DND-41 (cell line): ENCODE data around the gene NFKBIE.

Experiments
- ATAC-seq: fragments of 200-7000 bp; cut with Tn5 transposase; 3 replicates; pipeline ENCODE4 v1.9.1; 2021; ENCODE audit warnings: low read depth; ENCODE audit not compliant: insufficient read depth
- DNase-seq: peaks from one replicate; pipeline ENCODE4 v3.0.0-alpha.2; 2020
- H2AFZ ChIP-seq: 2 replicates; pipeline ENCODE4 v1.6.0; 2012; ENCODE audit warnings: low read depth, low read length
- H3K27ac ChIP-seq: 2 replicates; pipeline ENCODE4 v1.5.1; 2012; ENCODE audit warnings: low read length, inconsistent platforms
- H3K27me3 ChIP-seq: fragments of 200-600 bp; sonication (generic); 2 replicates; pipeline ENCODE4 v1.6.0; 2012; ENCODE audit warnings: low read length, mild to moderate bottlenecking, inconsistent platforms; ENCODE audit not compliant: insufficient read depth, poor library complexity
- H3K36me3 ChIP-seq: 2 replicates; pipeline ENCODE4 v1.5.1; 2012; ENCODE audit warnings: low read length, inconsistent platforms; ENCODE audit not compliant: insufficient read depth
- H3K4me1 ChIP-seq: 2 replicates; pipeline ENCODE4 v1.5.1; 2012; ENCODE audit warnings: mild to moderate bottlenecking, low read length; ENCODE audit not compliant: insufficient read depth
- H3K4me2 ChIP-seq: 2 replicates; pipeline ENCODE4 v1.6.0; 2012; ENCODE audit warnings: mild to moderate bottlenecking, moderate library complexity, low read length, inconsistent platforms; ENCODE audit not compliant: insufficient read depth
- H3K4me3 ChIP-seq, 2 experiments: fragments of 200-600 bp in 1 of 2; shearing (Covaris generic) in 1 of 2; 2 replicates each; pipeline ENCODE4 v1.5.1; 2012 to 2016; ENCODE audit warnings: inconsistent platforms in 2 of 2, low read length in 2 of 2, mild to moderate bottlenecking in 2 of 2, low read depth in 1 of 2, moderate library complexity in 1 of 2
- H3K79me2 ChIP-seq: 2 replicates; pipeline ENCODE4 v1.6.0; 2012; ENCODE audit warnings: low read length, inconsistent platforms; ENCODE audit not compliant: insufficient read depth
- H3K9ac ChIP-seq: 2 replicates; pipeline ENCODE4 v1.6.0; 2012; ENCODE audit warnings: low read depth, mild to moderate bottlenecking, inconsistent platforms, low read length, moderate library complexity
- H3K9me3 ChIP-seq: 2 replicates; pipeline ENCODE4 v1.5.1; 2012; ENCODE audit warnings: low read length, moderate library complexity, mild to moderate bottlenecking, inconsistent platforms; ENCODE audit not compliant: insufficient read depth, severe bottlenecking
- H4K20me1 ChIP-seq: 2 replicates; pipeline ENCODE4 v1.6.0; 2012; ENCODE audit warnings: low read length; ENCODE audit not compliant: insufficient read depth
- EZH2 ChIP-seq: IDR thresholded peaks from 3 replicates; pipeline ENCODE4 v1.6.1; 2012; ENCODE audit warnings: borderline replicate concordance, low read depth, mild to moderate bottlenecking, moderate library complexity, low read length, inconsistent platforms; ENCODE audit not compliant: severe bottlenecking
- TF ChIP-seq, protein P1 (sequence below): IDR thresholded peaks from 2 replicates; pipeline ENCODE4 v1.5.1; 2012; ENCODE audit warnings: borderline replicate concordance, low read length, moderate library complexity, mild to moderate bottlenecking; ENCODE audit not compliant: poor library complexity, severe bottlenecking; ENCODE audit errors: extremely low read depth

The NFKBIE gene

GRCh38 chr6:44289726-44290260 is 24.4 kb upstream of the NFKBIE start:
- H3K27ac ChIP-seq = no peak overlapping the region
- H3K9me3 ChIP-seq = no peaks in the 10 kb centered on the region
- TF ChIP-seq EZH2 = no peak
- TF ChIP-seq, protein P1, sequence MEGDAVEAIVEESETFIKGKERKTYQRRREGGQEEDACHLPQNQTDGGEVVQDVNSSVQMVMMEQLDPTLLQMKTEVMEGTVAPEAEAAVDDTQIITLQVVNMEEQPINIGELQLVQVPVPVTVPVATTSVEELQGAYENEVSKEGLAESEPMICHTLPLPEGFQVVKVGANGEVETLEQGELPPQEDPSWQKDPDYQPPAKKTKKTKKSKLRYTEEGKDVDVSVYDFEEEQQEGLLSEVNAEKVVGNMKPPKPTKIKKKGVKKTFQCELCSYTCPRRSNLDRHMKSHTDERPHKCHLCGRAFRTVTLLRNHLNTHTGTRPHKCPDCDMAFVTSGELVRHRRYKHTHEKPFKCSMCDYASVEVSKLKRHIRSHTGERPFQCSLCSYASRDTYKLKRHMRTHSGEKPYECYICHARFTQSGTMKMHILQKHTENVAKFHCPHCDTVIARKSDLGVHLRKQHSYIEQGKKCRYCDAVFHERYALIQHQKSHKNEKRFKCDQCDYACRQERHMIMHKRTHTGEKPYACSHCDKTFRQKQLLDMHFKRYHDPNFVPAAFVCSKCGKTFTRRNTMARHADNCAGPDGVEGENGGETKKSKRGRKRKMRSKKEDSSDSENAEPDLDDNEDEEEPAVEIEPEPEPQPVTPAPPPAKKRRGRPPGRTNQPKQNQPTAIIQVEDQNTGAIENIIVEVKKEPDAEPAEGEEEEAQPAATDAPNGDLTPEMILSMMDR = no peak
- H3K9ac ChIP-seq = no peak overlapping the region
- H4K20me1 ChIP-seq = peaks cover 10% of the 10 kb centered on the region
- no peaks in the 10 kb centered on the region for H3K4me1 ChIP-seq
- no peaks in the 10 kb centered on the region for H3K36me3 ChIP-seq
- H3K4me2 ChIP-seq = no peak overlapping the region
- ATAC-seq (no peak), DNase-seq (no peak)
- peaks cover 18% of the 10 kb centered on the region for H3K27me3 ChIP-seq
- no peak overlapping the region for H2AFZ ChIP-seq
- H3K4me3 ChIP-seq = no peak overlapping the region
- H3K79me2 ChIP-seq = no peaks in the 10 kb centered on the region

DNA sequence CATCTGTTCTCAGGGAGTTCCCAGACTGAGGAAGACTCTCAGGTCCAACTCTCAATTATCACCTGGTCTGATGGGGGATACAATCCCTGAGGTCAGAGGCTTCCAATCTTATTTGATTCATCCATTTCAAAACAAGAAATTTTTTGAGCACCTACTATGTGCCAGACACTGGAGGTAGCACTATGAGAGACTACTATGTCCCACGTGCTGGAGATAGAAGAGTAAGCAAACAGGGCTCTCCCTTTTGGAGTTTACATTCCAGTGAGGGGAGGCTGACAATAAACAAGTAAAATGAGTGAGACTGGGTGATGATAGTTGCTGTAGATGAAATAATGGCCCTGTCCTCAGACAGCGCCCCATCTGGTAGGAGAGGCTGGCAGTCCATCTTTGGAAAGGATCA is 21.4 kb upstream of the NFKBIE start:
- peaks cover 18% of the 10 kb centered on the region for H3K27me3 ChIP-seq
- H2AFZ ChIP-seq = no peak overlapping the region
- H3K4me3 ChIP-seq = no peak overlapping the region
- H4K20me1 ChIP-seq = peaks cover 17% of the 10 kb centered on the region
- no peak for DNase-seq
- no peaks in the 10 kb centered on the region for H3K4me1 ChIP-seq
- H3K36me3 ChIP-seq = no peaks in the 10 kb centered on the region
- no peak for ATAC-seq
- no peaks in the 10 kb centered on the region for H3K9me3 ChIP-seq
- no peak overlapping the region for H3K4me2 ChIP-seq
- no peaks in the 10 kb centered on the region for H3K79me2 ChIP-seq
- no peak for TF ChIP-seq EZH2
- TF ChIP-seq, protein P1 = no peak
- no peak overlapping the region for H3K9ac ChIP-seq
- no peak overlapping the region for H3K27ac ChIP-seq

DNA sequence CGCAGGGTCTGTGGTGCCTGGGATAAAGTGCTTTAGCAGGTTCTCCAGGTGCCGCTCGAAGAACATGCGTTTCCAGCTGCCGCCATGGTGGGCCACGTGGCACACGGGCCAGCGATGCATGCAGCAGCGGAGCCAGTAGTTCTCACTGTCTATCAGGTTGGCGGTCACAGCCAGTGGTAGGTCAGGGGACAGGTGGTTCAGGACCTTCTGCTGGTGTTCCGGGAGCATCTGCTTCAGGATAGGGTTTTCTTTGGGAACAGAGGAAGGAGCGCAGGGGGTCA is 20.9 kb upstream of the NFKBIE start:
- no peaks in the 10 kb centered on the region for H3K9me3 ChIP-seq
- no peaks in the 10 kb centered on the region for H3K4me1 ChIP-seq
- no peak overlapping the region for H3K4me2 ChIP-seq
- H3K27me3 ChIP-seq = peaks cover 18% of the 10 kb centered on the region
- no peaks in the 10 kb centered on the region for H3K36me3 ChIP-seq
- H2AFZ ChIP-seq = no peak overlapping the region
- peaks cover 17% of the 10 kb centered on the region for H4K20me1 ChIP-seq
- TF ChIP-seq, protein P1 = no peak
- TF ChIP-seq EZH2 = no peak
- no peak overlapping the region for H3K4me3 ChIP-seq
- H3K9ac ChIP-seq = no peak overlapping the region
- DNase-seq = no peak
- no peak for ATAC-seq
- H3K79me2 ChIP-seq = no peaks in the 10 kb centered on the region
- no peak overlapping the region for H3K27ac ChIP-seq
